Suprapubic skin (tissue), 3 donors: ENCODE data around the gene IQCB1.

ENCODE experiments used
- CTCF ChIP-seq, 2 donors: fragments of 200-600 bp in 1 of 2; fragments of 450-650 bp in 1 of 2; sonication (generic) in 1 of 2; IDR thresholded peaks; one replicate each; pipeline ENCODE4 v1.5.1; 2016 to 2019; ENCODE audit warnings: antibody characterized with exemption in 2 of 2, mild to moderate bottlenecking in 1 of 2, moderate library complexity in 1 of 2
- EP300 ChIP-seq: sonication (generic); formaldehyde crosslinking; IDR thresholded peaks from one replicate; pipeline ENCODE4 v1.6.1; 2017; ENCODE audit warnings: antibody characterized with exemption

GRCh38 chr3:121750087-121750415 lies 84.8 kb downstream of the IQCB1 start:
- no peak for TF ChIP-seq EP300
- no peak for TF ChIP-seq CTCF (IDR thresholded peaks at IDR 0.05)
